ENCODE measurements around the gene LTO1. TPM values are rescaled to one million over a fixed set of nuclear protein-coding genes. Genes with fewer than 3 reads are reported as not detected.

The LTO1 gene
- total and polyA plus RNA-seq, 2 of the 13 experiments (the other 11 are each of a cell fraction or from before 2014, with no cell fraction given) = 11.8 to 15.0 TPM

DNA sequence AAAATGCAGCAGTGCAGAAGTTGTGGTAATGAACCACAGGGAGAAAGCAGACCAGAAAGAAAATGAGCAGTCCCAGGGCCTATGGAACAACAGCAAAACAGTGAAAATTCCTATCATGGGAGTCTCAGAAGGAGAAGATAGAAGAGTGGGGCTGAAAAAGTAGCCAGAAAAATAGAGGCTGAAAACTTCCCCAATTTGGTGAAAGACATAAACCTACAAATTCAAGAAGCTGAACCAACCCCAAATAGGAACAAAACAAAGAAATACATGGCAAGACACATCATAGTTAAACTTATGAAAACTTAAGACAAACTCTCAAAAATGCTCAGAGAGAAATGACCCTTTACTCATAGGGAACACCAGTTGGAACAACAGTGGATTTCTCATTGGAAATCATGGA lies 17.3 kb upstream of the LTO1 start (continued):
- TF ChIP-seq, protein P1, sequence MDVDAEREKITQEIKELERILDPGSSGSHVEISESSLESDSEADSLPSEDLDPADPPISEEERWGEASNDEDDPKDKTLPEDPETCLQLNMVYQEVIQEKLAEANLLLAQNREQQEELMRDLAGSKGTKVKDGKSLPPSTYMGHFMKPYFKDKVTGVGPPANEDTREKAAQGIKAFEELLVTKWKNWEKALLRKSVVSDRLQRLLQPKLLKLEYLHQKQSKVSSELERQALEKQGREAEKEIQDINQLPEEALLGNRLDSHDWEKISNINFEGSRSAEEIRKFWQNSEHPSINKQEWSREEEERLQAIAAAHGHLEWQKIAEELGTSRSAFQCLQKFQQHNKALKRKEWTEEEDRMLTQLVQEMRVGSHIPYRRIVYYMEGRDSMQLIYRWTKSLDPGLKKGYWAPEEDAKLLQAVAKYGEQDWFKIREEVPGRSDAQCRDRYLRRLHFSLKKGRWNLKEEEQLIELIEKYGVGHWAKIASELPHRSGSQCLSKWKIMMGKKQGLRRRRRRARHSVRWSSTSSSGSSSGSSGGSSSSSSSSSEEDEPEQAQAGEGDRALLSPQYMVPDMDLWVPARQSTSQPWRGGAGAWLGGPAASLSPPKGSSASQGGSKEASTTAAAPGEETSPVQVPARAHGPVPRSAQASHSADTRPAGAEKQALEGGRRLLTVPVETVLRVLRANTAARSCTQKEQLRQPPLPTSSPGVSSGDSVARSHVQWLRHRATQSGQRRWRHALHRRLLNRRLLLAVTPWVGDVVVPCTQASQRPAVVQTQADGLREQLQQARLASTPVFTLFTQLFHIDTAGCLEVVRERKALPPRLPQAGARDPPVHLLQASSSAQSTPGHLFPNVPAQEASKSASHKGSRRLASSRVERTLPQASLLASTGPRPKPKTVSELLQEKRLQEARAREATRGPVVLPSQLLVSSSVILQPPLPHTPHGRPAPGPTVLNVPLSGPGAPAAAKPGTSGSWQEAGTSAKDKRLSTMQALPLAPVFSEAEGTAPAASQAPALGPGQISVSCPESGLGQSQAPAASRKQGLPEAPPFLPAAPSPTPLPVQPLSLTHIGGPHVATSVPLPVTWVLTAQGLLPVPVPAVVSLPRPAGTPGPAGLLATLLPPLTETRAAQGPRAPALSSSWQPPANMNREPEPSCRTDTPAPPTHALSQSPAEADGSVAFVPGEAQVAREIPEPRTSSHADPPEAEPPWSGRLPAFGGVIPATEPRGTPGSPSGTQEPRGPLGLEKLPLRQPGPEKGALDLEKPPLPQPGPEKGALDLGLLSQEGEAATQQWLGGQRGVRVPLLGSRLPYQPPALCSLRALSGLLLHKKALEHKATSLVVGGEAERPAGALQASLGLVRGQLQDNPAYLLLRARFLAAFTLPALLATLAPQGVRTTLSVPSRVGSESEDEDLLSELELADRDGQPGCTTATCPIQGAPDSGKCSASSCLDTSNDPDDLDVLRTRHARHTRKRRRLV (CRISPR knock-in tag; IDR thresholded peaks at IDR 0.05) = no peak

DNA sequence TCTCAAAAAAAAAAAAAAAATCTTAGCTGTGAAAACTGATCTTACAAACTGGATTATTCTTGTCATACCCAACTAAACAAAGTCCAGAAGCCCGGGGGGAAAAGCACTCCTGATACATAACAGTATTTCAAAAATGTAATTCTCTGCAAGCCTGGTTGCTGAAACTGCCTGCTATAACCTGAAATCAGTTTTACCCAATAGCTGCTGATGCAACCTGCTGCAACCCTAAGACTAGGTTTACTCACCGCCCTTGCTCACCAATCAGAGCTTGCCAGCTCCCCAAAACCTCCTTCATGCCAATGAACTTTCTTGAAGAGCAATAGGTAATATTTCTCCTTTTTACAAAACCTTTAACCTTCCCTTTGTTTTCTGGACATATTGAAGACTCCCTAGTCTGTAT lies 16.3 kb upstream of the LTO1 start:
- no peak overlapping the region for H3K4me2 ChIP-seq (ENCODE audit: low read depth, low read length)
- H4K20me1 ChIP-seq (ENCODE audit: insufficient read depth, low read length) = no peaks in the 10 kb centered on the region
- no peak overlapping the region for H3K27ac ChIP-seq (ENCODE audit: extremely low read length, insufficient read depth, low read length)
- ChIA-PET POLR2A (no interaction called here), CTCF (ENCODE audit: low intra/inter-chr PET ratio, low total read pairs) (no interaction called here)
- BruUV-seq (replicated peaks) = no TSS peak
- peaks cover 2 to 17% of the 10 kb centered on the region in 2 experiments; a peak in 2 of 5 replicates for H3K27me3 ChIP-seq (ENCODE audit: control insufficient read depth in 1 of 2, insufficient read depth in 2 of 2, low read length in 2 of 2)
- H3K4me1 ChIP-seq (ENCODE audit: insufficient read depth, low read length) = peaks cover 55% of the 10 kb centered on the region
- in situ Hi-C loops (cut with HindIII; ENCODE audit: extremely low pct_ligation_motif_present, low pct_unique_long_range_greater_than_20kb) (no loop called here), intact Hi-C loops (cut with micrococcal nuclease; ENCODE audit: unreplicated experiment) (no loop called here)
- no peak overlapping the region for H3K4me3 ChIP-seq (replicated peaks in 1 of 3; ENCODE audit: insufficient read depth in 1 of 3, low read depth in 2 of 3, low read length in 3 of 3)
- H3K36me3 ChIP-seq (replicated peaks in 1 of 2; ENCODE audit: control insufficient read depth in 1 of 2, insufficient read depth in 2 of 2, low read length in 2 of 2) = no peaks in the 10 kb centered on the region
- no peaks in the 10 kb centered on the region for H3K9me3 ChIP-seq (ENCODE audit: low read length)
- H3K79me2 ChIP-seq (ENCODE audit: insufficient read depth, low read length) = no peaks in the 10 kb centered on the region
- H2AFZ ChIP-seq (ENCODE audit: low read length) = no peak overlapping the region
- no peak overlapping the region for H3K9ac ChIP-seq (ENCODE audit: insufficient read depth, low read depth, low read length)
- FAIRE-seq (no peak), DNase-seq (ENCODE audit: low spot score) (no peak), ATAC-seq (no peak)
- 18% methylated on average over 2 of the region's 2 CpGs for WGBS (ENCODE audit: low lambda C conversion rate)
- TF ChIP-seq DMAP1 (CRISPR knock-in tag; IDR thresholded peaks at IDR 0.05) = no peak
- peak; percentile 71 for TF ChIP-seq FOSL2 (CRISPR knock-in tag; IDR thresholded peaks at IDR 0.05)
- 0 out of 4 replicates have a peak, but pooled peaks of 1 of the 2 experiments have one; percentile 10 for TF ChIP-seq EP300 (IDR thresholded peaks at IDR 0.05; ENCODE audit: low read depth in 2 of 2, low read length in 2 of 2)
- no peak for TF ChIP-seq EP300 (CRISPR knock-in tag; IDR thresholded peaks at IDR 0.05; ENCODE audit: borderline replicate concordance)
- TF ChIP-seq, protein P2, sequence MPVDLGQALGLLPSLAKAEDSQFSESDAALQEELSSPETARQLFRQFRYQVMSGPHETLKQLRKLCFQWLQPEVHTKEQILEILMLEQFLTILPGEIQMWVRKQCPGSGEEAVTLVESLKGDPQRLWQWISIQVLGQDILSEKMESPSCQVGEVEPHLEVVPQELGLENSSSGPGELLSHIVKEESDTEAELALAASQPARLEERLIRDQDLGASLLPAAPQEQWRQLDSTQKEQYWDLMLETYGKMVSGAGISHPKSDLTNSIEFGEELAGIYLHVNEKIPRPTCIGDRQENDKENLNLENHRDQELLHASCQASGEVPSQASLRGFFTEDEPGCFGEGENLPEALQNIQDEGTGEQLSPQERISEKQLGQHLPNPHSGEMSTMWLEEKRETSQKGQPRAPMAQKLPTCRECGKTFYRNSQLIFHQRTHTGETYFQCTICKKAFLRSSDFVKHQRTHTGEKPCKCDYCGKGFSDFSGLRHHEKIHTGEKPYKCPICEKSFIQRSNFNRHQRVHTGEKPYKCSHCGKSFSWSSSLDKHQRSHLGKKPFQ (CRISPR knock-in tag; IDR thresholded peaks at IDR 0.05; ENCODE audit: insufficient replicate concordance) = no peak
- TF ChIP-seq FOXJ3 (CRISPR knock-in tag; IDR thresholded peaks at IDR 0.05; ENCODE audit: borderline replicate concordance) = no peak
- TF ChIP-seq, protein P3, sequence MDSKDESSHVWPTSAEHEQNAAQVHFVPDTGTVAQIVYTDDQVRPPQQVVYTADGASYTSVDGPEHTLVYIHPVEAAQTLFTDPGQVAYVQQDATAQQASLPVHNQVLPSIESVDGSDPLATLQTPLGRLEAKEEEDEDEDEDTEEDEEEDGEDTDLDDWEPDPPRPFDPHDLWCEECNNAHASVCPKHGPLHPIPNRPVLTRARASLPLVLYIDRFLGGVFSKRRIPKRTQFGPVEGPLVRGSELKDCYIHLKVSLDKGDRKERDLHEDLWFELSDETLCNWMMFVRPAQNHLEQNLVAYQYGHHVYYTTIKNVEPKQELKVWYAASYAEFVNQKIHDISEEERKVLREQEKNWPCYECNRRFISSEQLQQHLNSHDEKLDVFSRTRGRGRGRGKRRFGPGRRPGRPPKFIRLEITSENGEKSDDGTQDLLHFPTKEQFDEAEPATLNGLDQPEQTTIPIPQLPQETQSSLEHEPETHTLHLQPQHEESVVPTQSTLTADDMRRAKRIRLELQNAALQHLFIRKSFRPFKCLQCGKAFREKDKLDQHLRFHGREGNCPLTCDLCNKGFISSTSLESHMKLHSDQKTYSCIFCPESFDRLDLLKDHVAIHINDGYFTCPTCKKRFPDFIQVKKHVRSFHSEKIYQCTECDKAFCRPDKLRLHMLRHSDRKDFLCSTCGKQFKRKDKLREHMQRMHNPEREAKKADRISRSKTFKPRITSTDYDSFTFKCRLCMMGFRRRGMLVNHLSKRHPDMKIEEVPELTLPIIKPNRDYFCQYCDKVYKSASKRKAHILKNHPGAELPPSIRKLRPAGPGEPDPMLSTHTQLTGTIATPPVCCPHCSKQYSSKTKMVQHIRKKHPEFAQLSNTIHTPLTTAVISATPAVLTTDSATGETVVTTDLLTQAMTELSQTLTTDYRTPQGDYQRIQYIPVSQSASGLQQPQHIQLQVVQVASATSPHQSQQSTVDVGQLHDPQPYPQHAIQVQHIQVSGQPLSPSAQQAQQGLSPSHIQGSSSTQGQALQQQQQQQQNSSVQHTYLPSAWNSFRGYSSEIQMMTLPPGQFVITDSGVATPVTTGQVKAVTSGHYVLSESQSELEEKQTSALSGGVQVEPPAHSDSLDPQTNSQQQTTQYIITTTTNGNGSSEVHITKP (CRISPR knock-in tag; IDR thresholded peaks at IDR 0.05; ENCODE audit: low read depth) = no peak
- no peak for TF ChIP-seq MAF1 (CRISPR knock-in tag; IDR thresholded peaks at IDR 0.05; ENCODE audit: borderline replicate concordance)
- TF ChIP-seq CEBPB (IDR thresholded peaks at IDR 0.05; ENCODE audit: borderline replicate concordance, low read depth, low read length) = peak; percentile 80
- peak; percentile 86 for TF ChIP-seq CEBPG (CRISPR knock-in tag; IDR thresholded peaks at IDR 0.05)
- TF ChIP-seq, protein P4, sequence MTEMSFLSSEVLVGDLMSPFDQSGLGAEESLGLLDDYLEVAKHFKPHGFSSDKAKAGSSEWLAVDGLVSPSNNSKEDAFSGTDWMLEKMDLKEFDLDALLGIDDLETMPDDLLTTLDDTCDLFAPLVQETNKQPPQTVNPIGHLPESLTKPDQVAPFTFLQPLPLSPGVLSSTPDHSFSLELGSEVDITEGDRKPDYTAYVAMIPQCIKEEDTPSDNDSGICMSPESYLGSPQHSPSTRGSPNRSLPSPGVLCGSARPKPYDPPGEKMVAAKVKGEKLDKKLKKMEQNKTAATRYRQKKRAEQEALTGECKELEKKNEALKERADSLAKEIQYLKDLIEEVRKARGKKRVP (CRISPR knock-in tag; IDR thresholded peaks at IDR 0.05) = peak in 1 of 2 experiments; percentile 98; a peak in 2 of 4 replicates

Measured in HepG2 (cell line).